DMS153 (cell line): ENCODE data around the gene TMC2.
"Not testable (repeated sequence)": the region's sequence is repeated elsewhere in the genome, so short reads cannot be mapped to it uniquely, and the experiment has no call there.

Experiments used
- DNase-seq: peaks from one replicate; lab custom pipeline; 2025; lab: John Stamatoyannopoulos, UW

The TMC2 gene

GRCh38 chr20:2526218-2526583, 10.2 kb upstream of the TMC2 start:
- DNase-seq, result not testable (repeated sequence)

GRCh38 chr20:2527762-2528161, 8.6 kb upstream of the TMC2 start:
- no peak for DNase-seq

- peak; percentile 21 for DNase-seq
Observed at GRCh38 chr20:2528671-2529271, 7.6 kb upstream of the TMC2 start.

GRCh38 chr20:2533118-2533517, 3.3 kb upstream of the TMC2 start:
- no peak for DNase-seq

- no peak for DNase-seq
Observed at GRCh38 chr20:2535711-2536559, 438 bp upstream of the TMC2 start.

GRCh38 chr20:2537101-2537500, 728 bp downstream of the TMC2 start:
- no peak for DNase-seq

- no peak for DNase-seq
Observed at GRCh38 chr20:2538356-2538755, 2.0 kb downstream of the TMC2 start.

- DNase-seq, result no peak
Observed at GRCh38 chr20:2538931-2539720, 2.8 kb downstream of the TMC2 start.

- DNase-seq, result no peak
Observed at GRCh38 chr20:2541940-2542339, 5.6 kb downstream of the TMC2 start.

GRCh38 chr20:2542361-2542760, 6.0 kb downstream of the TMC2 start:
- DNase-seq, result no peak

- DNase-seq, result no peak
Observed at GRCh38 chr20:2544211-2544610, 7.8 kb downstream of the TMC2 start.

- no peak for DNase-seq
Observed at GRCh38 chr20:2545594-2545993, 9.2 kb downstream of the TMC2 start.

- no peak for DNase-seq
Observed at GRCh38 chr20:2557873-2558580, 21.7 kb downstream of the TMC2 start.

GRCh38 chr20:2558581-2559278, 22.4 kb downstream of the TMC2 start:
- DNase-seq, result no peak

- no peak for DNase-seq
Observed at GRCh38 chr20:2559279-2559626, 22.9 kb downstream of the TMC2 start.

- peak; percentile 10 for DNase-seq
Observed at GRCh38 chr20:2559651-2560050, 23.3 kb downstream of the TMC2 start.

GRCh38 chr20:2563116-2563515, 26.7 kb downstream of the TMC2 start:
- no peak for DNase-seq

- DNase-seq, result no peak
Observed at GRCh38 chr20:2564406-2564805, 28.0 kb downstream of the TMC2 start.

GRCh38 chr20:2575682-2576081, 39.3 kb downstream of the TMC2 start:
- DNase-seq, result no peak

- DNase-seq, result no peak
Observed at GRCh38 chr20:2576317-2576727, 39.9 kb downstream of the TMC2 start.

- peak; percentile 20 for DNase-seq
Observed at GRCh38 chr20:2578475-2579192, 42.3 kb downstream of the TMC2 start.
